ENCODE measurements around the gene GNGT2.
"Not testable (repeated sequence)": the region's sequence is repeated elsewhere in the genome, so short reads cannot be mapped to it uniquely, and the experiment has no call there.

The GNGT2 gene

DNA sequence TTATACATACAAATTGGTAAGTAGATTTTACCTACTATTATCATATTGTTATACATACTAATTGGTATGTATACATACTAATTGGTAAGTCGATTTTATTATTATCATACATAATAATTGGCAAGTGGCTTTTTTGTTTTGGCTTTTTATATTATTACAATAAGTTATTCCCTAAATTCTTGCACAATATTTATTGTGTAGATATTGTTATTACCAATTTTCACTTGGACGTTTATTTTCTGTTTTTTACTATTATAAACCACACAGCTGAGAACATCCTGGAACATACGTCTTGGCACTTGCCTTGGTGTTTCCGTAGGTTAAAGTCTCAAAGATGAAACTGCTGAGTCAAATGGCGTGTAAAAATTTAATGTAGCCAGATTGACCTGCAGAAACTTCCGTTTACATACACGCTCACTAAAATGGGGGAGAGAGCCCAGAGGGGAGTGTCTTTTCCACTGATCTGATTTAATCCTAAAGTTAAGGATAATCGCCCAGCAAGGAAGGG, 18.9 kb downstream of the GNGT2 start:
- DNase-seq (ENCODE audit: low read depth), result peak; percentile 89
- H3K4me3 ChIP-seq (ENCODE audit: low read depth, low read length), result peak overlapping the region; percentile 80
- TF ChIP-seq, protein P1, sequence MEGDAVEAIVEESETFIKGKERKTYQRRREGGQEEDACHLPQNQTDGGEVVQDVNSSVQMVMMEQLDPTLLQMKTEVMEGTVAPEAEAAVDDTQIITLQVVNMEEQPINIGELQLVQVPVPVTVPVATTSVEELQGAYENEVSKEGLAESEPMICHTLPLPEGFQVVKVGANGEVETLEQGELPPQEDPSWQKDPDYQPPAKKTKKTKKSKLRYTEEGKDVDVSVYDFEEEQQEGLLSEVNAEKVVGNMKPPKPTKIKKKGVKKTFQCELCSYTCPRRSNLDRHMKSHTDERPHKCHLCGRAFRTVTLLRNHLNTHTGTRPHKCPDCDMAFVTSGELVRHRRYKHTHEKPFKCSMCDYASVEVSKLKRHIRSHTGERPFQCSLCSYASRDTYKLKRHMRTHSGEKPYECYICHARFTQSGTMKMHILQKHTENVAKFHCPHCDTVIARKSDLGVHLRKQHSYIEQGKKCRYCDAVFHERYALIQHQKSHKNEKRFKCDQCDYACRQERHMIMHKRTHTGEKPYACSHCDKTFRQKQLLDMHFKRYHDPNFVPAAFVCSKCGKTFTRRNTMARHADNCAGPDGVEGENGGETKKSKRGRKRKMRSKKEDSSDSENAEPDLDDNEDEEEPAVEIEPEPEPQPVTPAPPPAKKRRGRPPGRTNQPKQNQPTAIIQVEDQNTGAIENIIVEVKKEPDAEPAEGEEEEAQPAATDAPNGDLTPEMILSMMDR (IDR thresholded peaks at IDR 0.05; ENCODE audit: insufficient read depth, low read depth, low read length, missing control alignments), result no peak

DNA sequence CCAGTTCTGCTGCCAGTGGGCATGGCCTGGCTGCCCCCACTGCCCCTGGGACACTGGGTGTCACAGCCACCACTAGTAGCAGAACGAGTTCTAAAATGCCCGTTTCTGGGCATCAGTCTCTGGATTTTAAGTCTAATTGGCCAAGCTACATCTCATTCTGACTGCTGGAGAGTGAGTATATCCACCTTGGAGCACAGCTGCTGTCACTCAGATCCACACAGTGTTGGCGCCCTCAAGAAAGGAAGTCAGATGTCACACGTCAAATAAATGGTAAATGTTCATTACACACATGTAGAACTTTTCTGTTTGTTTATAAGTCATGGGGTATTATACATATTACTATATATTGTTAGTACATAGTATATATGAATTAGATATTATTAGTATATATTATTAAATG, 19.4 kb downstream of the GNGT2 start:
- no peak overlapping the region for H3K4me3 ChIP-seq (ENCODE audit: low read depth, low read length)
- DNase-seq (ENCODE audit: low read depth), result no peak
- TF ChIP-seq, protein P1 (IDR thresholded peaks at IDR 0.05; ENCODE audit: insufficient read depth, low read depth, low read length, missing control alignments), result no peak

DNA sequence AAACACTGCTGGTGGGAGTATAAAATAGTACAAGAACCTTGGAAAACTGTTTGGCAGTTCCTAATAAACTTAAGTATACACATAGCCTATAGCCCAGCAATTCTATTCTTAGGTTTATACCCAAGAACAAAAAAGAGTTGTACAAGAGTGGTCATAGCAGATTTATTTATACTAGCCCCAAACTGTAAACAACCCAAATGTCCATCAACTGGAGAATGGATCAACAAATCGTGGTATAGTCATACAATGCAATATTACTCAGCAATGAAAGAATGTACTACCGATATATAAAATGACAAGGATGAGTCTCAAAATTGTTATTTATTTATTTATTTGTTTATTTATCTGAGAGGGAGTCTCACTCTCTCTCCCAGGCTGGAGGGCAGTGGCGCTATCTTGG, 23.1 kb downstream of the GNGT2 start:
- no peak overlapping the region for H3K4me3 ChIP-seq (ENCODE audit: low read depth, low read length)
- TF ChIP-seq, protein P1 (IDR thresholded peaks at IDR 0.05; ENCODE audit: insufficient read depth, low read depth, low read length, missing control alignments), result no peak
- DNase-seq (ENCODE audit: low read depth), result no peak

DNA sequence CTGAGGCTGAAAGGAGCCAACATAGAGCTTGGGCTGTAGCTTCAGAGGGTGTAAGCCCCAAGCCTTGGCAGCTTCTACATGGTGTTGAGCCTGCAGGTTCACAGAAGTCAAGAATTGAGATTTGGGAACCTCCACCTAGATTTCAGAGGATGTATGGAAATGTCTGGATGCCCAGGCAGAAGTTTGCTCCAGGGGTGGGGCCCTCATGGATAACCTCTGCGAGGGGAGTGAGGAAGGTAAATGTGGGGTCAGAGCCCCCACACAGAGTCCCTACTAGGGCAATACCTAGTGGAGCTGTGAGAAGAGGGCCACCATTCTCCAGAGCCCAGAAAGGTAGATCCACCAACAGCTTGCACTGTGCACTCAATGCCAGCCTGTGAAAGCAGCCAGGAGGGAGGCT, 25.0 kb downstream of the GNGT2 start:
- not testable (repeated sequence) for H3K4me3 ChIP-seq (ENCODE audit: low read depth, low read length); DNase-seq (ENCODE audit: low read depth)

DNA sequence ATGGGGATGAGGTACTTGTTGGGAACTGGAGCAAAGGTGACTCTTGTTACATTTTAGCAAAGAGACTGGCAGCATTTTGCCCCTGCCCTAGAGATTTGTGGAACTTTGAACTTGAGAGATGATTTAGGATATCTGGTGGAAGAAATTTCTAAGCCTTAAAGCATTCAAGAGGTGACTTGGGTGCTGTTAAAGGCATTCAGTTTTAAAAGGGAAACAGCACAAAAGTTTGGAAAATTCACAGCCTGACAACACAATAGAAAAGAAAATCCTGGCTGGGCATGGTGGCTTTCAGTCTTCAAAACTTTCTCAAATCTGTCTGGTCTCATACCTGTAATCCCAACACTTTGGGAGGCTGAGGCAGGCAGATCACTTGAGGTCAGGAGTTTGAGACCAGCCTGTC, 25.9 kb downstream of the GNGT2 start:
- DNase-seq (ENCODE audit: low read depth); H3K4me3 ChIP-seq (ENCODE audit: low read depth, low read length): not testable (repeated sequence)

DNA sequence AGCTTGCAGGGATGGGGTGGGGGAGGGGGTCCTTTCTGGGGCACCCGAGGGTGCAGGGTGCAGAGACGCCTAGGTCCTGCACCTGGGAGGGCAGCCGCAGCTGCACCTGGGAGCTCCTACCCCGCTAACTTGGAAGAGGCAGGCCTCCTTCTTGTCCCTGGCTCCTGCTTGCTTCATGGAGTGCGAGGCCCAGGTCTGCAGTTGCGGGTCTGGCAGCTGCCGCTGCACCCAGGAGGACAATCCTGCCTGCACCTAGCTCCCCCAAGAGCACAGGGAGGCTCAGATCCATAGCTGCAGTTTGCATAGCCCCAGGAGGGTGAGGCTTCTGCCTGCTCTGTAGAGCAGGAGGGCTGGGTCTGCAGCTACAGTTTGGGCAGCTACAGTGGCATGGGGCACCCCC, 26.6 kb downstream of the GNGT2 start:
- no peak overlapping the region for H3K4me3 ChIP-seq (ENCODE audit: low read depth, low read length)
- TF ChIP-seq, protein P1 (IDR thresholded peaks at IDR 0.05; ENCODE audit: insufficient read depth, low read depth, low read length, missing control alignments), result no peak
- DNase-seq (ENCODE audit: low read depth), result no peak

DNA sequence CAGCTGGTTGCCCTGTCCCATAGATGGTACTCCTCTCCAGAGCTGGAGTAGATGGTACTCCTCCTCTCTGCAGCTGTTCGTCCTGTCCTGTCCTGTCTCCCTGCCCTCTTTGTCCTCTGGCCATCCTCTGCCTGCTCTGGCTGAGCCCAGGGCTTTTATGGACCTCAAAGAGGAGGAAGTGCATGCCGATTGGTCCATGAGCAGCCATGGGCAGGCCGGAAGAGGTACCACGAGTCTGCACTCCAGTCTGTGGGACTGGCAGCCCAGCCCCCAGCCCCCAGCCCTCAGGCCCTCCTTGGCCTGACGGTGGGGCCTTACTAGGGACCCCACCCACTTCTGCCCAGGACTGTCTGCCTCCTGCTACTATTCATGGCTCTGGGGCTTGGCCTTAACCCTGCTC, 27.0 kb downstream of the GNGT2 start:
- TF ChIP-seq, protein P1 (IDR thresholded peaks at IDR 0.05; ENCODE audit: insufficient read depth, low read depth, low read length, missing control alignments), result no peak
- no peak for DNase-seq (ENCODE audit: low read depth)
- H3K4me3 ChIP-seq (ENCODE audit: low read depth, low read length), result no peak overlapping the region

DNA sequence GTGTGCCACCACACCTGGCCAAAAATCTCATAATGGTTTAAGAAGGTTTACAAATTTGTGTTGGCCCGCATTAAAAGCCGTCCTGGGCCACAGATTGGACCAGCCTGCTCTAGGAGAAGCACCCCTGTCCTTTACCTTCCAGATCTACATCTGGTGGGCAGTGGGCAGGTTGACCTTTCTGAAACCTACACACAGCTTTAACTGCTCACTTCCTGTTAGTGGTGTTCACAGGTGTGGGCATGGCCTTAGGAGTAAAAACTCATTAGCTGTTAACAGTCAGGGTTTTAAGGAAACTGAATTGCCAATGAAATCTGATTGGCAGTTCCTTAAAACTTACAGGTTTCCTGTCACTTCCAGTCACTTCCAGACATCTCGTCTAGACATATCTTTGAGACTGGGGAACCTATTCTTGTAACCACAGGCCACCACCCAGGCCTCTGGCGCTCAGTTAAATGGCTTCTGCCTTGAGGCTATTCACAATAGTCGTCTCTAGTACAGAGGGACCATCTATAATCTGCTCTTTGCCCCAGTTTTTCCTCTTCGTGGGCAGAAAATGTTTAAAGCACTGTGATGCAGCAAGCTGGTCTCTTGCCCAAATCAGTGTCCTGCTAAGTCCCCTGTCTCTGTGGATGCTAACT, 29.3 kb downstream of the GNGT2 start:
- TF ChIP-seq, protein P1 (IDR thresholded peaks at IDR 0.05; ENCODE audit: insufficient read depth, low read depth, low read length, missing control alignments), result no peak
- DNase-seq (ENCODE audit: low read depth), result peak; percentile 20
- H3K4me3 ChIP-seq (ENCODE audit: low read depth, low read length), result no peak overlapping the region
